ENCODE measurements around the gene EYS.

DNA sequence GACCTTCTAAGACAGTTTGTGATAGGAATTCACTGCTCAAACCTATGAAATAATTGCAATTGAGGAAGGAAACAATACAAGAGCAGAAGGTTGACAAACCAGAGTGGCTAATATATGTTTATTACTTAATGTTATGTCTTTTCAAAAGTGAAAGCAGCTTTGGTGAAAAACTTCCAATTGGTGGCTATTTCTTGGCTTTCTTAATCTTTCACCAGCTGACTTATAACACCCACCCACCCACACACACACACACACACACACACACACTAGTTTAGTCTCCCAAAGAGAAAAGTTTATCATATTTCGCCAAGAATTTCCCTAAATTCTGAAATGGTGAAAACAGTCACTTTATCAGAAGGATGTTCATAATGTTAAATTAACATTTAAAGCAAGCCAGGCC is 583.5 kb downstream of the EYS start:
- TF ChIP-seq OSR1 (CRISPR knock-in tag; IDR thresholded peaks at IDR 0.05) (no peak), GLIS3 (CRISPR knock-in tag; IDR thresholded peaks at IDR 0.05) (no peak), ZC3H10 (CRISPR knock-in tag; IDR thresholded peaks at IDR 0.05) (no peak), ZNF565 (CRISPR knock-in tag; conservative IDR thresholded peaks at IDR 0.05; ENCODE audit: low read depth) (no peak), BACH2 (CRISPR knock-in tag; IDR thresholded peaks at IDR 0.05; ENCODE audit: borderline replicate concordance) (no peak), ARNTL (CRISPR knock-in tag; IDR thresholded peaks at IDR 0.05; ENCODE audit: borderline replicate concordance, low read depth) (no peak), ZNF8 (CRISPR knock-in tag; IDR thresholded peaks at IDR 0.05) (no peak)
- TF ChIP-seq, protein P1, sequence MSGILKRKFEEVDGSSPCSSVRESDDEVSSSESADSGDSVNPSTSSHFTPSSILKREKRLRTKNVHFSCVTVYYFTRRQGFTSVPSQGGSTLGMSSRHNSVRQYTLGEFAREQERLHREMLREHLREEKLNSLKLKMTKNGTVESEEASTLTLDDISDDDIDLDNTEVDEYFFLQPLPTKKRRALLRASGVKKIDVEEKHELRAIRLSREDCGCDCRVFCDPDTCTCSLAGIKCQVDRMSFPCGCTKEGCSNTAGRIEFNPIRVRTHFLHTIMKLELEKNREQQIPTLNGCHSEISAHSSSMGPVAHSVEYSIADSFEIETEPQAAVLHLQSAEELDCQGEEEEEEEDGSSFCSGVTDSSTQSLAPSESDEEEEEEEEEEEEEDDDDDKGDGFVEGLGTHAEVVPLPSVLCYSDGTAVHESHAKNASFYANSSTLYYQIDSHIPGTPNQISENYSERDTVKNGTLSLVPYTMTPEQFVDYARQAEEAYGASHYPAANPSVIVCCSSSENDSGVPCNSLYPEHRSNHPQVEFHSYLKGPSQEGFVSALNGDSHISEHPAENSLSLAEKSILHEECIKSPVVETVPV (CRISPR knock-in tag; IDR thresholded peaks at IDR 0.05), result no peak
- TF ChIP-seq, protein P2, sequence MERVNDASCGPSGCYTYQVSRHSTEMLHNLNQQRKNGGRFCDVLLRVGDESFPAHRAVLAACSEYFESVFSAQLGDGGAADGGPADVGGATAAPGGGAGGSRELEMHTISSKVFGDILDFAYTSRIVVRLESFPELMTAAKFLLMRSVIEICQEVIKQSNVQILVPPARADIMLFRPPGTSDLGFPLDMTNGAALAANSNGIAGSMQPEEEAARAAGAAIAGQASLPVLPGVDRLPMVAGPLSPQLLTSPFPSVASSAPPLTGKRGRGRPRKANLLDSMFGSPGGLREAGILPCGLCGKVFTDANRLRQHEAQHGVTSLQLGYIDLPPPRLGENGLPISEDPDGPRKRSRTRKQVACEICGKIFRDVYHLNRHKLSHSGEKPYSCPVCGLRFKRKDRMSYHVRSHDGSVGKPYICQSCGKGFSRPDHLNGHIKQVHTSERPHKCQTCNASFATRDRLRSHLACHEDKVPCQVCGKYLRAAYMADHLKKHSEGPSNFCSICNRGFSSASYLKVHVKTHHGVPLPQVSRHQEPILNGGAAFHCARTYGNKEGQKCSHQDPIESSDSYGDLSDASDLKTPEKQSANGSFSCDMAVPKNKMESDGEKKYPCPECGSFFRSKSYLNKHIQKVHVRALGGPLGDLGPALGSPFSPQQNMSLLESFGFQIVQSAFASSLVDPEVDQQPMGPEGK (CRISPR knock-in tag; IDR thresholded peaks at IDR 0.05; ENCODE audit: borderline replicate concordance), result no peak
- TF ChIP-seq, protein P3, sequence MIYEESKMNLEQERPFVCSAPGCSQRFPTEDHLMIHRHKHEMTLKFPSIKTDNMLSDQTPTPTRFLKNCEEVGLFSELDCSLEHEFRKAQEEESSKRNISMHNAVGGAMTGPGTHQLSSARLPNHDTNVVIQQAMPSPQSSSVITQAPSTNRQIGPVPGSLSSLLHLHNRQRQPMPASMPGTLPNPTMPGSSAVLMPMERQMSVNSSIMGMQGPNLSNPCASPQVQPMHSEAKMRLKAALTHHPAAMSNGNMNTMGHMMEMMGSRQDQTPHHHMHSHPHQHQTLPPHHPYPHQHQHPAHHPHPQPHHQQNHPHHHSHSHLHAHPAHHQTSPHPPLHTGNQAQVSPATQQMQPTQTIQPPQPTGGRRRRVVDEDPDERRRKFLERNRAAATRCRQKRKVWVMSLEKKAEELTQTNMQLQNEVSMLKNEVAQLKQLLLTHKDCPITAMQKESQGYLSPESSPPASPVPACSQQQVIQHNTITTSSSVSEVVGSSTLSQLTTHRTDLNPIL (CRISPR knock-in tag; IDR thresholded peaks at IDR 0.05; ENCODE audit: low read depth), result no peak
- TF ChIP-seq, protein P4, sequence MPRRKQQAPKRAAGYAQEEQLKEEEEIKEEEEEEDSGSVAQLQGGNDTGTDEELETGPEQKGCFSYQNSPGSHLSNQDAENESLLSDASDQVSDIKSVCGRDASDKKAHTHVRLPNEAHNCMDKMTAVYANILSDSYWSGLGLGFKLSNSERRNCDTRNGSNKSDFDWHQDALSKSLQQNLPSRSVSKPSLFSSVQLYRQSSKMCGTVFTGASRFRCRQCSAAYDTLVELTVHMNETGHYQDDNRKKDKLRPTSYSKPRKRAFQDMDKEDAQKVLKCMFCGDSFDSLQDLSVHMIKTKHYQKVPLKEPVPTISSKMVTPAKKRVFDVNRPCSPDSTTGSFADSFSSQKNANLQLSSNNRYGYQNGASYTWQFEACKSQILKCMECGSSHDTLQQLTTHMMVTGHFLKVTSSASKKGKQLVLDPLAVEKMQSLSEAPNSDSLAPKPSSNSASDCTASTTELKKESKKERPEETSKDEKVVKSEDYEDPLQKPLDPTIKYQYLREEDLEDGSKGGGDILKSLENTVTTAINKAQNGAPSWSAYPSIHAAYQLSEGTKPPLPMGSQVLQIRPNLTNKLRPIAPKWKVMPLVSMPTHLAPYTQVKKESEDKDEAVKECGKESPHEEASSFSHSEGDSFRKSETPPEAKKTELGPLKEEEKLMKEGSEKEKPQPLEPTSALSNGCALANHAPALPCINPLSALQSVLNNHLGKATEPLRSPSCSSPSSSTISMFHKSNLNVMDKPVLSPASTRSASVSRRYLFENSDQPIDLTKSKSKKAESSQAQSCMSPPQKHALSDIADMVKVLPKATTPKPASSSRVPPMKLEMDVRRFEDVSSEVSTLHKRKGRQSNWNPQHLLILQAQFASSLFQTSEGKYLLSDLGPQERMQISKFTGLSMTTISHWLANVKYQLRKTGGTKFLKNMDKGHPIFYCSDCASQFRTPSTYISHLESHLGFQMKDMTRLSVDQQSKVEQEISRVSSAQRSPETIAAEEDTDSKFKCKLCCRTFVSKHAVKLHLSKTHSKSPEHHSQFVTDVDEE (CRISPR knock-in tag; IDR thresholded peaks at IDR 0.05), result no peak
- TF ChIP-seq, protein P5, sequence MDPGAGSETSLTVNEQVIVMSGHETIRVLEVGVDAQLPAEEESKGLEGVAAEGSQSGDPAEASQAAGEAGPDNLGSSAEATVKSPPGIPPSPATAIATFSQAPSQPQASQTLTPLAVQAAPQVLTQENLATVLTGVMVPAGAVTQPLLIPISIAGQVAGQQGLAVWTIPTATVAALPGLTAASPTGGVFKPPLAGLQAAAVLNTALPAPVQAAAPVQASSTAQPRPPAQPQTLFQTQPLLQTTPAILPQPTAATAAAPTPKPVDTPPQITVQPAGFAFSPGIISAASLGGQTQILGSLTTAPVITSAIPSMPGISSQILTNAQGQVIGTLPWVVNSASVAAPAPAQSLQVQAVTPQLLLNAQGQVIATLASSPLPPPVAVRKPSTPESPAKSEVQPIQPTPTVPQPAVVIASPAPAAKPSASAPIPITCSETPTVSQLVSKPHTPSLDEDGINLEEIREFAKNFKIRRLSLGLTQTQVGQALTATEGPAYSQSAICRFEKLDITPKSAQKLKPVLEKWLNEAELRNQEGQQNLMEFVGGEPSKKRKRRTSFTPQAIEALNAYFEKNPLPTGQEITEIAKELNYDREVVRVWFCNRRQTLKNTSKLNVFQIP (CRISPR knock-in tag; IDR thresholded peaks at IDR 0.05; ENCODE audit: borderline replicate concordance, low read depth), result no peak

Measured in SK-N-SH treated with all-trans-retinoic acid at 6 μM for 48 hours (cell line).